Measurements from ENCODE around the gene RPS6KA2.

DNA sequence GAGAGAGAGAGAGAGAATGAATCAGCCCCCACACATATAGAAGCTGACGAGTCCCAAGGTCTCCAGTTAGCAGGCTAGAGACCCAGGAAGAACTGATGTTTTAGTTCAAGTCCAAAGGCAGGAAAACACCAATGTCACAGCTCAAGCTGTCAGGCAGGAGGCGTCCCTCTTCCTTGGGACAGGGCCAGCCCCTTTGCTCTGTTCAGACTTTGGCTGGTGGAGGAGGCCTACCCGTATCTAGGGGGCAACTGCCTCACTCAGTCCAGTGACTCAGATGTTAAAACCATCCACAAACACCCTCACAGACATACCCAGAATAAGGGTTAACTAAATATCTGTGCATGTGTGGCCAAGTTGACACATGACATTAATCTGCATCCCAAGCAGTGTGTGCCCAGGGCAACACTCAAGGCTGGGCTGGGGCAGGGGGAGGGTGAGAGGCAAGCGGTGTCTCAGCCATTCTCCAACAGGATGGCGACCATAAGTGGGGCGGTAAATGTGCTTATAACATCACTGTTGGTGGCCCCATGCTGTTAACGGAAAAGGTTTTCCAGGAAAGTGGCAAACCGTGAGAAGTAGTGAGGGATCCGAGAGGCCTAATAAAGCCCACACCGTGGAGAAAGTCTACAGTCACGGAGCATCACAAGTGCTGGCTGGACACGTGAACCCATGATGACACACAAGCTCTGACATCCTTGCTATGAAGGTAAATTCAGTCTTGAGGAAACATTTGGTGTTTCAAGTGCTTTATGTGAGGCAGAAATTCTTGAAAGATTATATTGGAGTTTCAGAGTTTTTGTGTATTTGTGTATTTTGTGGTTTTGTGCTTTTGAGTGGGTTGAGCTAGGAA lies 68.7 kb downstream of the RPS6KA2 start:
- TF ChIP-seq EZH2 (IDR thresholded peaks at IDR 0.05; ENCODE audit: insufficient read depth, poor library complexity, severe bottlenecking) (no peak), EZH2phosphoT487 (IDR thresholded peaks at IDR 0.05; ENCODE audit: insufficient read depth, low read depth) (no peak)

Data from GM23248 (cell line).